ENCODE measurements around the gene NRP1.

Gene NRP1

DNA sequence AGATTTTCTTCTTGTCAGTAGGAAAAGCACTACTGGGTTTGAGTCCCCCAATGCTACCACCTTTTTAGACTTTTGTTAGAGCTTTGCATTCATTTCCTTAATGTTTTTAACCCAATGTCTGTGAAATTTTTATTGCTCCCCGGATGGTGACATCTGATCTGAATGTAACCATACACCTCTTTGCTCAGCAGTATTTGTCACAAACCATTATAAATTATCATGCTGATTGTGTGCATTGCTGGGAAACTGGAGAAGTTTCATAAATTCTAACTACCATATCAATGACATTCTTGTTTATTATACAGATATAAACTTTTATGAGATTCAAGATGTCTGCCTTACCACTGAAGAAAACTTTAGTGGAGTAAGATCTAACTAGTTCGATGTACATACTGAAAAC, 8.5 kb downstream of the NRP1 start:
- intact Hi-C loops (cut with micrococcal nuclease), result no loop called here
- Mint-ChIP-seq H3K4me1 (ENCODE audit: low read depth) (peaks cover 44% of the 10 kb centered on the region), H3K27ac (no peak overlapping the region), H3K27me3 (no peaks in the 10 kb centered on the region), H3K9me3 (no peaks in the 10 kb centered on the region), H3K36me3 (ENCODE audit: low read depth) (peaks cover 92% of the 10 kb centered on the region), H3K4me3 (no peak overlapping the region)

DNA sequence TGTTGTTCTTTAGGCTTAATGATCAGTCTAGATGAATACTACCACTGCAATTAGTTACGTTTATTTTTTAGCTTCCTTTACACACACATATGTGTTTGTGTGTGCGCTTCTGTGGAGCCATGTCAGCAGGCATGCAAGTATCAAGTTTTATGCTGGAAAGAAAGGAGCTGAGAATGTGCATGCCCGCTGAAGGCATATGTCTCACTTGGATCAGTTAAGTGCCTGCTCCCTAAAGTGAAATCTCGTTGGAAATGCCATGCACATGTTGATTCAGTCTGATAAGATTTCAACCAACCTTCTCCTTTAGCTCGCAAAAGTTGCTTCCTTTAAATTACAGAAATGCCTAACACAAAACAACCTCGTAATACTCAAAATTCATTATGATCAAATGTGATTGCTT, 10.7 kb downstream of the NRP1 start:
- Mint-ChIP-seq H3K9me3 (no peaks in the 10 kb centered on the region), H3K36me3 (ENCODE audit: low read depth) (peaks cover 92% of the 10 kb centered on the region), H3K4me3 (no peak overlapping the region), H3K4me1 (ENCODE audit: low read depth) (peaks cover 38% of the 10 kb centered on the region), H3K27me3 (no peaks in the 10 kb centered on the region), H3K27ac (no peak overlapping the region)
- intact Hi-C loops (cut with micrococcal nuclease), result no loop called here

GRCh38 chr10:33321516-33321915, 13.0 kb downstream of the NRP1 start:
- no peak overlapping the region for H3K27ac Mint-ChIP-seq
- peaks cover 38% of the 10 kb centered on the region for H3K4me1 Mint-ChIP-seq (ENCODE audit: low read depth)
- H3K9me3 Mint-ChIP-seq, result no peaks in the 10 kb centered on the region
- H3K4me3 Mint-ChIP-seq, result no peak overlapping the region
- H3K27me3 Mint-ChIP-seq, result no peaks in the 10 kb centered on the region
- intact Hi-C loops (cut with micrococcal nuclease), result no loop called here
- peaks cover 91% of the 10 kb centered on the region for H3K36me3 Mint-ChIP-seq (ENCODE audit: low read depth)

DNA sequence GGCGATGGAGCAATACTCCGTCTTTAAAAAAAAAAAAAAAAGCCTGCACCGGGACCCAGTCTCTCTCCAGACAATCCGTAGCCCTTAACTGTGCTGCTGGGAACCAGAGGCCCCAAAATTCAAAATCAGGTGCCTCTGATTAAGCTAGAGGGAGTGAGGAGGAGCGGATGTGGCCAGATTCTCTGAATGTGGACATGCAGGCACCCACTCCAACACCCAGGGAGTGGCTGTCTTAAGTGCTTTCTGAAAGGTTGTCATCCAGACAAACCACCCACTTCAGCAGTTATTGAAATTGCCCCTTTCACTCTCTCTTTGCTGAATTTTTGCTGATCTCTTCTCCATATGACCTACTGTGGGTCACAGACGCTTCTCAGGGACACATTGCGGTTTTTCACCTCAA, 14.2 kb downstream of the NRP1 start:
- Mint-ChIP-seq H3K36me3 (ENCODE audit: low read depth) (peaks cover 93% of the 10 kb centered on the region), H3K27ac (no peak overlapping the region), H3K4me1 (ENCODE audit: low read depth) (peaks cover 41% of the 10 kb centered on the region), H3K27me3 (no peaks in the 10 kb centered on the region), H3K9me3 (no peaks in the 10 kb centered on the region), H3K4me3 (no peak overlapping the region)
- intact Hi-C loops (cut with micrococcal nuclease), result no loop called here

DNA sequence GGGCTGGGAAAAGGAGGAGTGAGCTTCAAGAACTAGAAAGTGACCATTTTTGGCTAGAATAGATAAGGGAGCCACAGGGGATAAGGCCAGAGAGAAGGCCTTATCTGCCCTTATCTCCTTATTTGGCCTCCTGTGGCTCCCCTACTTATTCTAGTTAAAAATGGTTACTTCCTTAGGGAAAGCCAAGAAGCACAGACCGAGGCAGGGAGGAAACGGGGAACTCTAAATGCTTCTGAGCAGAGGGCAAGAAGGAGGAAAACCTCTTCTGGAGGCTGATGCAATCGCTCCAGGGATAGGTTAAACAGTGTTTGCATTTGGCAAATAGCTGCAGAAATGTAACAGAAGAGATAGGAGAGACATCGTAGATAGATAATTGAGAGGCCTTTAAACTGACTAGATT, 18.6 kb downstream of the NRP1 start:
- intact Hi-C loops (cut with micrococcal nuclease), result no loop called here
- H3K4me1 Mint-ChIP-seq (ENCODE audit: low read depth), result peaks cover 48% of the 10 kb centered on the region
- no peak overlapping the region for H3K27ac Mint-ChIP-seq
- no peaks in the 10 kb centered on the region for H3K27me3 Mint-ChIP-seq
- H3K4me3 Mint-ChIP-seq, result no peak overlapping the region
- peaks cover 93% of the 10 kb centered on the region for H3K36me3 Mint-ChIP-seq (ENCODE audit: low read depth)
- no peaks in the 10 kb centered on the region for H3K9me3 Mint-ChIP-seq

DNA sequence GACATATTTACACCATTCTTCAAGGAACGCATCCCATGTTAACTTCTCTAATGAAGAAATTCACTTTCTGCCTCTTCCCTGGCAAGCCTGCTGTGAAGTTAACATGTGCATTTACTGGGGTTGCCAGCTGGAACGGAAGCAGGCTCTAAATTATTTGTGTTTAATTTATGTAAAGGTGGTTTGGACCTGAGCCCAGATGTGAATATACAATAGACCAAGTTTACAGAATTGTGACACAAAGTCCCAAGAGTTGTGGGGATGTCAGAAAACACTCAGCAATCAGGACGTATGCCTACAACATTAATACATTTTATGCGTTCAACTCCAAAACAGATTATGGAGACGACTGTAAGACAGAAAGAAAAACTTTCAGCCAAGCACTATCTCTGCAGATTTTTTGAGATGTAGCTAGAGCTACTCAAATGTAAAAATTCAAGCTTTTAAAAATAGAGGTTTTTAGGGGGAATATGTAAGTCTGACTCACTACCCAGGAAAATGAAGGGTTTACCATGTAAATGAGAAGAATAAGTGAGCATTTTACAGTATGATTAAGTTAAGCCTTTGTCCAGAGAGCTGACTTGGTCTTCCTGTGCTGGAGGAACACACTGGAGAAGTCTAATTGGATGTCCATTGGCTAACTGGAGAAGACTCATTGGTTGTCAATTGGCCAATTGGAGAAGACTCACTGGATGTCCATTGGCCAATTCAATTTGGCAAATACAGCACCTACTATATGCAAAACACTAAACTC, 19.5 kb downstream of the NRP1 start:
- peaks cover 42% of the 10 kb centered on the region for H3K4me1 Mint-ChIP-seq (ENCODE audit: low read depth)
- H3K27ac Mint-ChIP-seq, result no peak overlapping the region
- intact Hi-C loops (cut with micrococcal nuclease), result no loop called here
- no peaks in the 10 kb centered on the region for H3K27me3 Mint-ChIP-seq
- no peaks in the 10 kb centered on the region for H3K9me3 Mint-ChIP-seq
- H3K36me3 Mint-ChIP-seq (ENCODE audit: low read depth), result peaks cover 93% of the 10 kb centered on the region
- no peak overlapping the region for H3K4me3 Mint-ChIP-seq

DNA sequence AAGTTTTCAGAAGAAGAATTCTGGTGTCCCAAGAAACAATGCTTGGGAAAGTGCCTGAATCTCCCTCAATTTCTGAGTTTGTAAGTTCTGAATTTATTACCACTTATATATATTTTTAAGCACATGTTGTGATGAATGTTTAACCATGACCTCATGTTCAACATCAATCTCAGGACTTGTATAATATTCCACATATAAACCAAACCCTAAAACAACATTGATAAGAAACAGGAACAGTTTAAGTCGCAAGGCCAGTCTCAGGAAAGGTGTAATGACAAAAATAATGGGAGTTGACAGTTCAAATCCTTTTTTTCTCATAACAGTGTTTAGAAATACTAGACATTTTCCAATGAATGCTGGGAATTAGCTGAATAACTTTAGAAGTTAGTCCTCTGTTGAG, 22.8 kb downstream of the NRP1 start:
- Mint-ChIP-seq H3K27me3 (no peaks in the 10 kb centered on the region), H3K27ac (no peak overlapping the region), H3K4me3 (no peak overlapping the region), H3K36me3 (ENCODE audit: low read depth) (peaks cover 74% of the 10 kb centered on the region), H3K9me3 (no peaks in the 10 kb centered on the region), H3K4me1 (ENCODE audit: low read depth) (peaks cover 45% of the 10 kb centered on the region)
- intact Hi-C loops (cut with micrococcal nuclease), result no loop called here

- no peak overlapping the region for H3K4me3 Mint-ChIP-seq
- intact Hi-C loops (cut with micrococcal nuclease), result no loop called here
Measured at GRCh38 chr10:33310853-33311252, 23.6 kb downstream of the NRP1 start.

DNA sequence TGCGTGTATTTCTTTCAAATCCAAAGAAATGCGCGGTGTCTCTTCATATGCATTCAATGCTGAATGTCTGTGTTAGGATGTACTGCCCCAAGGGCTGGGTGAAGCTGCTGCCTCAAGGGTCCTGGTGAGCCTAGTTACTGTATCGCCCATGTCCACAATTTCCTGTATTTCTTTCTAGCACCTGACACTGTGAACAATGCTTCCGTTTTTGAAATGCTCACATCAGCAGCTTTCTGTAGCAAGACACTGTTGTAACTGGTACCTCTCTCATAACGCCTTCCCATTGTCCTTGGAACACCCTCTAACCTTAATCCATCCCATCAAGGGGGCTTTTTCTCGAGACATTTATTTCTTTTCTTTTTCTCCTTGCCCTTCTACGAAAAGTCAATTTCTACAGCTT, 25.1 kb downstream of the NRP1 start:
- Mint-ChIP-seq H3K9me3 (no peaks in the 10 kb centered on the region), H3K4me1 (ENCODE audit: low read depth) (peaks cover 30% of the 10 kb centered on the region), H3K4me3 (no peak overlapping the region), H3K27me3 (no peaks in the 10 kb centered on the region), H3K27ac (no peak overlapping the region), H3K36me3 (ENCODE audit: low read depth) (peaks cover 73% of the 10 kb centered on the region)
- intact Hi-C loops (cut with micrococcal nuclease), result no loop called here

More at GRCh38 chr10:33310853-33311252, 23.6 kb downstream of the NRP1 start:
- Mint-ChIP-seq H3K4me1 (ENCODE audit: low read depth) (peaks cover 37% of the 10 kb centered on the region), H3K36me3 (ENCODE audit: low read depth) (peaks cover 74% of the 10 kb centered on the region), H3K9me3 (no peaks in the 10 kb centered on the region), H3K27ac (no peak overlapping the region), H3K27me3 (no peaks in the 10 kb centered on the region)

DNA sequence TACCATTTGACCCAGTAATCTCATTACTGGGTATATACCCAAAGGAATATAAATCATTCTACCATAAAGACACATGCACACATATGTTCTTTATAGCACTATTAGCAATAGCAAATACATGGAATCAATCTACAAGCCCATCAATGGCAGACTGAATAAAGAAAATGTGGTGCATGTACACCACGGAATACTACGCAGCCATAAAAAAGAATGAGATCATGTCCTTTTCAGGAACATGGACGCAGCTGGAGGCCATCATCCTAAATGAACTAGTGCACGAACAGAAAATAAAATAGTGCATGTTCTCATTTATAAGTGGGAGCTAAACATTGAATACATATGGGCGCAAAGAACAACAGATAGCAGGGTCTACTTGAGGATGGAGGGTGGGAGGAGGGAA, 26.6 kb downstream of the NRP1 start:
- intact Hi-C loops (cut with micrococcal nuclease), result no loop called here
- peaks cover 24% of the 10 kb centered on the region for H3K4me1 Mint-ChIP-seq (ENCODE audit: low read depth)

DNA sequence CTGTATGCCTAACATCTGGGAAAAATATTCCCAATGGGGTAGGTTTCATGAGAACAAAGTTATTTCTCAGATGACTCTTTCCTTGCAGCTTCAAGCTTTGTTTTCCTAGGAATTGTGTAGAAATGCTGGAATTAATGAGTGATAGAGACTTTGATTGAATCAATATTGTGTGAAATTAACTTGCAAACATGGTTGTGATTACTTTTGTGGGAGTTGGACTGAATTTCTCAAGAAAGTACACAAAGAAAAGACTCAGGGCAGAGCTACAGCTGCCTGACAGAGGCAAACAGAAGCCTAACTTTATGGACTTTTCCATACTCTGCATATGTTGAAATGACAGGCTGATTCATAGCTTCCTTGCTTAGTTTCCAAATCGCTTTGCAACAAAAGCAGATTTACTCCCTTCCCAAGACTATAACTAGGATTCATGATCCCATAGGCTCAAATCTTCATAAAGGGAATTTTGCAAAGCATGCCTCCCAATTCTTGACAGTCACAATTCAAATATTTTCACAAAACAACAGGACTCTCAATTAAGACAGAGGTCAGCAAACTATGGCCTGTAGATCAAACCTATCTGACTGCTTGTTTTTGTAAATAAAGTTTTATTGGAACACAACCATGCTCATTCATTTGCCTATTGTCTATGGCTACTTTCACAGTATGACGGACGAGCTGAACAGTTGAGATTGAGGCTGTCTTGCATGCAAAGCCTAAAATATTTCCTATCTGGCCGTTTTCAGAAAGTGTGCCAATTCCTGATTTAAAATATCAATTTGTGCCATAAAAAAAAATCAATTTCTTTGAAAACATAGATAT, 27.6 kb downstream of the NRP1 start:
- intact Hi-C loops (cut with micrococcal nuclease), result no loop called here
- H3K4me1 Mint-ChIP-seq (ENCODE audit: low read depth), result peaks cover 31% of the 10 kb centered on the region
- H3K27me3 Mint-ChIP-seq, result peaks cover 1% of the 10 kb centered on the region

More for the DNA sequence above, 26.6 kb downstream of the NRP1 start:
- H3K27me3 Mint-ChIP-seq, result no peaks in the 10 kb centered on the region
- no peaks in the 10 kb centered on the region for H3K9me3 Mint-ChIP-seq
- no peak overlapping the region for H3K27ac Mint-ChIP-seq
- H3K36me3 Mint-ChIP-seq (ENCODE audit: low read depth), result peaks cover 73% of the 10 kb centered on the region
- H3K4me3 Mint-ChIP-seq, result no peak overlapping the region

GRCh38 chr10:33306126-33306525, 28.3 kb downstream of the NRP1 start:
- H3K36me3 Mint-ChIP-seq (ENCODE audit: low read depth), result peaks cover 77% of the 10 kb centered on the region
- H3K4me3 Mint-ChIP-seq, result no peak overlapping the region
- intact Hi-C loops (cut with micrococcal nuclease), result no loop called here
- H3K4me1 Mint-ChIP-seq (ENCODE audit: low read depth), result peaks cover 32% of the 10 kb centered on the region
- peaks cover 1% of the 10 kb centered on the region for H3K27me3 Mint-ChIP-seq
- no peak overlapping the region for H3K27ac Mint-ChIP-seq
- H3K9me3 Mint-ChIP-seq, result no peaks in the 10 kb centered on the region

More for the DNA sequence above, 27.6 kb downstream of the NRP1 start:
- H3K4me3 Mint-ChIP-seq, result no peak overlapping the region
- no peaks in the 10 kb centered on the region for H3K9me3 Mint-ChIP-seq
- H3K36me3 Mint-ChIP-seq (ENCODE audit: low read depth), result peaks cover 77% of the 10 kb centered on the region
- H3K27ac Mint-ChIP-seq, result no peak overlapping the region

- intact Hi-C loops (cut with micrococcal nuclease), result no loop called here
- Mint-ChIP-seq H3K36me3 (ENCODE audit: low read depth) (peaks cover 77% of the 10 kb centered on the region), H3K4me3 (no peak overlapping the region), H3K4me1 (ENCODE audit: low read depth) (peaks cover 36% of the 10 kb centered on the region), H3K9me3 (no peaks in the 10 kb centered on the region), H3K27ac (no peak overlapping the region), H3K27me3 (peaks cover 1% of the 10 kb centered on the region)
Measured at GRCh38 chr10:33304423-33305225, 29.8 kb downstream of the NRP1 start.

DNA sequence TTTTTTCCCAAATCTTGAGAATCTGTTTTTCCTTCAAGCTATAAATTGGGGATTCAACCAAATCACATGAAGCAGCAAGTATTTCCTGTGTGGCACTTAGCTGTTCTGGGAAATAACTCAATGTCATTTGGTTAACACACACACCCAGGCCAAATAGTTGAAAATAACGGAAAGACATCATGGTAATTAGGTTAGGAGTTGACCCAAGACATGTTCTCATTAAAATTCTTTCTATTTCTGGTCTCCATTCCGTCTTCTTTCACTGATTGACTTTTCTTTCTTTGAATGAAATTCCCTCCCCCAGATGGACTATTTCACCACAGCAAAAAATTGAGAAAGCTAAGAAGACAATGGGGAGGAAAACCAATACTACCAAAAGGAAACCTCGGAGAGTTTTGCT, 30.5 kb downstream of the NRP1 start:
- Mint-ChIP-seq H3K4me3 (no peak overlapping the region), H3K9me3 (no peaks in the 10 kb centered on the region), H3K27ac (no peak overlapping the region), H3K27me3 (peaks cover 1% of the 10 kb centered on the region), H3K36me3 (ENCODE audit: low read depth) (peaks cover 77% of the 10 kb centered on the region), H3K4me1 (ENCODE audit: low read depth) (peaks cover 31% of the 10 kb centered on the region)
- intact Hi-C loops (cut with micrococcal nuclease), result no loop called here
